H9 (cell line): ENCODE measurements around the gene AP3B2. TPM values are rescaled to one million over a fixed set of nuclear protein-coding genes. Genes with fewer than 3 reads are reported as not detected.

ENCODE experiments used
- DNase-seq: peaks from one replicate; pipeline ENCODE4 v3.0.0-alpha.2; 2017
- H2AFZ ChIP-seq: one replicate; pipeline ENCODE4 v1.6.1; 2013; ENCODE audit warnings: mild to moderate bottlenecking, low read length, control low read depth, moderate library complexity
- H2AK5ac ChIP-seq: 2 replicates; pipeline ENCODE4 v1.6.1; 2013; ENCODE audit warnings: low read length, control low read depth, mixed read lengths; ENCODE audit not compliant: insufficient read length
- H2BK120ac ChIP-seq: one replicate; pipeline ENCODE4 v1.6.1; 2013; ENCODE audit warnings: low read depth, mild to moderate bottlenecking, low read length, control low read depth, inconsistent platforms; ENCODE audit not compliant: poor library complexity, severe bottlenecking
- H2BK12ac ChIP-seq: 2 replicates; pipeline ENCODE4 v1.6.1; 2013; ENCODE audit warnings: low read length, control low read depth, mixed read lengths, low read depth; ENCODE audit not compliant: insufficient read length
- H2BK15ac ChIP-seq: 2 replicates; pipeline ENCODE4 v1.6.1; 2013; ENCODE audit warnings: low read depth, low read length, control low read depth
- H2BK20ac ChIP-seq: one replicate; pipeline ENCODE4 v1.6.1; 2013; ENCODE audit warnings: low read depth, mild to moderate bottlenecking, low read length, control low read depth, inconsistent platforms; ENCODE audit not compliant: poor library complexity, severe bottlenecking
- H2BK5ac ChIP-seq: 2 replicates; pipeline ENCODE4 v1.6.1; 2013; ENCODE audit warnings: low read length, control low read depth, mixed read lengths; ENCODE audit not compliant: insufficient read length
- H3K14ac ChIP-seq: 2 replicates; pipeline ENCODE4 v1.6.1; 2013; ENCODE audit warnings: low read length, control low read depth; ENCODE audit not compliant: insufficient read depth
- H3K18ac ChIP-seq: 2 replicates; pipeline ENCODE4 v1.6.1; 2013; ENCODE audit warnings: low read depth, mild to moderate bottlenecking, mixed read lengths, low read length, control low read depth; ENCODE audit not compliant: insufficient read length
- H3K23ac ChIP-seq: 2 replicates; pipeline ENCODE4 v1.6.1; 2013; ENCODE audit warnings: low read length, control low read depth, mixed read lengths, low read depth; ENCODE audit not compliant: insufficient read length
- H3K23me2 ChIP-seq: 2 replicates; pipeline ENCODE4 v1.6.1; 2013; ENCODE audit warnings: low read depth, mild to moderate bottlenecking, mixed read lengths, low read length, control low read depth; ENCODE audit not compliant: insufficient read length, poor library complexity, severe bottlenecking
- H3K27ac ChIP-seq: 2 replicates; pipeline ENCODE4 v1.5.1; 2013; ENCODE audit warnings: low read length, control low read depth, mixed read lengths, low read depth; ENCODE audit not compliant: insufficient read length
- H3K27me3 ChIP-seq: 2 replicates; pipeline ENCODE4 v1.6.1; 2013; ENCODE audit warnings: low read length, control low read depth, inconsistent platforms; ENCODE audit not compliant: insufficient read depth
- H3K4ac ChIP-seq: 2 replicates; pipeline ENCODE4 v1.6.1; 2013; ENCODE audit warnings: low read depth, mild to moderate bottlenecking, control low read depth, inconsistent platforms, low read length, moderate library complexity
- H3K4me1 ChIP-seq: 2 replicates; pipeline ENCODE4 v1.6.1; 2013; ENCODE audit warnings: low read length, control low read depth, inconsistent platforms; ENCODE audit not compliant: insufficient read depth
- H3K4me2 ChIP-seq: 2 replicates; pipeline ENCODE4 v1.6.1; 2013; ENCODE audit warnings: low read length, control low read depth, mixed read lengths; ENCODE audit not compliant: insufficient read length, insufficient read depth
- H3K56ac ChIP-seq: 2 replicates; pipeline ENCODE4 v1.6.1; 2013; ENCODE audit warnings: low read depth, mild to moderate bottlenecking, mixed read lengths, low read length, control low read depth; ENCODE audit not compliant: insufficient read length
- H3K79me1 ChIP-seq: 2 replicates; pipeline ENCODE4 v1.6.1; 2013; ENCODE audit warnings: low read depth, mild to moderate bottlenecking, moderate library complexity, low read length, control low read depth, inconsistent platforms; ENCODE audit not compliant: insufficient read depth, poor library complexity, severe bottlenecking
- H3K79me2 ChIP-seq: 2 replicates; pipeline ENCODE4 v1.6.1; 2013; ENCODE audit warnings: low read length, control low read depth, inconsistent platforms; ENCODE audit not compliant: insufficient read depth
- H3K9ac ChIP-seq: 2 replicates; pipeline ENCODE4 v1.6.1; 2013; ENCODE audit warnings: low read length, control low read depth, mixed read lengths; ENCODE audit not compliant: insufficient read length; ENCODE audit errors: extremely low read depth
- H3K9me3 ChIP-seq: one replicate; pipeline ENCODE4 v1.6.1; 2013; ENCODE audit warnings: low read depth, low read length, inconsistent platforms; ENCODE audit not compliant: control insufficient read depth
- H3T11ph ChIP-seq: one replicate; pipeline ENCODE4 v1.6.1; 2013; ENCODE audit warnings: mild to moderate bottlenecking, low read length, control low read depth, inconsistent platforms
- H4K20me1 ChIP-seq: one replicate; pipeline ENCODE4 v1.6.1; 2013; ENCODE audit not compliant: control insufficient read depth, insufficient read length, insufficient read depth
- H4K5ac ChIP-seq: 2 replicates; pipeline ENCODE4 v1.6.1; 2013; ENCODE audit warnings: low read depth, mild to moderate bottlenecking, mixed read lengths, low read length, control low read depth; ENCODE audit not compliant: insufficient read length
- H4K8ac ChIP-seq: replicated peaks from 2 replicates; pipeline ENCODE4 v1.6.1; 2013; ENCODE audit warnings: low read length, control low read depth, mixed read lengths, low read depth; ENCODE audit not compliant: insufficient read length
- H4K91ac ChIP-seq: 2 replicates; pipeline ENCODE4 v1.6.1; 2013; ENCODE audit warnings: low read depth, mild to moderate bottlenecking, moderate library complexity, mixed read lengths, low read length, control low read depth; ENCODE audit not compliant: insufficient read length
- H3K27ac Mint-ChIP-seq, 3 experiments: 2 replicates in 2 of 3; 3 replicates in 1 of 3; pipeline ENCODE4 v1.8.0; 2020 to 2021; ENCODE audit warnings: mixed read lengths in 3 of 3, mild to moderate bottlenecking in 1 of 3, moderate library complexity in 1 of 3
- H3K27me3 Mint-ChIP-seq: 2 replicates; pipeline ENCODE4 v1.8.0; 2021; ENCODE audit warnings: low read depth, mild to moderate bottlenecking, moderate library complexity, mixed read lengths
- H3K36me3 Mint-ChIP-seq, 3 experiments: 2 replicates in 2 of 3; 3 replicates in 1 of 3; pipeline ENCODE4 v1.8.0; 2020 to 2021; ENCODE audit warnings: low read depth in 3 of 3, mixed read lengths in 3 of 3; ENCODE audit not compliant: insufficient read depth in 1 of 3
- H3K4me1 Mint-ChIP-seq, 2 experiments: 2 replicates each; pipeline ENCODE4 v1.8.0; 2020; ENCODE audit warnings: mixed read lengths in 2 of 2
- H3K4me3 Mint-ChIP-seq, 2 experiments: 2 replicates in 1 of 2; 3 replicates in 1 of 2; pipeline ENCODE4 v1.8.0; 2020 to 2021; ENCODE audit warnings: mild to moderate bottlenecking in 2 of 2, mixed read lengths in 2 of 2, moderate library complexity in 1 of 2
- H3K9me3 Mint-ChIP-seq, 2 experiments: 2 replicates in 1 of 2; 3 replicates in 1 of 2; pipeline ENCODE4 v1.8.0; 2020; ENCODE audit warnings: mild to moderate bottlenecking in 2 of 2, mixed read lengths in 2 of 2, moderate library complexity in 1 of 2
- WGBS: extraction: QIAGEN DNeasy Blood & Tissue Kit; methylation state at CpG from one replicate; pipeline ENCODE4 v1.1.7; 2013; ENCODE audit warnings: missing lambda C conversion rate, low lambda C conversion rate, mixed read lengths; ENCODE audit not compliant: insufficient read length; ENCODE audit errors: extremely low coverage; 5-methylcytosine and 5-hydroxymethylcytosine counted together
- total RNA-seq: library from RNA; stranded (reverse); gene quantifications from 2 replicates; pipeline ENCODE4 v1.2.1, GENCODE V29; 2021
- TF ChIP-seq, protein P1 (sequence below): fragments of 200-600 bp; sonication (generic); conservative IDR thresholded peaks from 3 replicates; pipeline ENCODE4 v1.8.0; 2021; ENCODE audit warnings: antibody characterized with exemption, mild to moderate bottlenecking

AP3B2 gene
- total RNA-seq, 1 experiment from 2014 or later = 10.6 TPM

DNA sequence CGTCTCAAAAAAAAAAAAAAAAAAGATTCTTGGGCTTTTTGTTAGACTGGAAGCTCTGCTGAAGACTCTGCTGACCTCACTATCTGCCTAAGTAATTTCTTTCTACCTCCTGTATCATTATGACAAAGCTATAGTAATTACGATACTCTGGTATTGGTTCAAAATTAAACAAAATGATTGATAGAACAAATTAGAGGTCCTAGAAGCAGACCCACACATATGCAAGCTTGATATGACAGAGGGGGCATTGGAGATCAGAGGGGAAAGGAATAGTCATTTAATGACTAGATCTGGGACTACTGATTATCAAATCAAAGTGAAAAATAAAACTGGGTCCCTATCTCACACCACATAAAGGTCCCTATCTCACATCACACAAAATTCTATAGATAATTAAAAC lies 21.9 kb upstream of the AP3B2 start:
- TF ChIP-seq, protein P1, sequence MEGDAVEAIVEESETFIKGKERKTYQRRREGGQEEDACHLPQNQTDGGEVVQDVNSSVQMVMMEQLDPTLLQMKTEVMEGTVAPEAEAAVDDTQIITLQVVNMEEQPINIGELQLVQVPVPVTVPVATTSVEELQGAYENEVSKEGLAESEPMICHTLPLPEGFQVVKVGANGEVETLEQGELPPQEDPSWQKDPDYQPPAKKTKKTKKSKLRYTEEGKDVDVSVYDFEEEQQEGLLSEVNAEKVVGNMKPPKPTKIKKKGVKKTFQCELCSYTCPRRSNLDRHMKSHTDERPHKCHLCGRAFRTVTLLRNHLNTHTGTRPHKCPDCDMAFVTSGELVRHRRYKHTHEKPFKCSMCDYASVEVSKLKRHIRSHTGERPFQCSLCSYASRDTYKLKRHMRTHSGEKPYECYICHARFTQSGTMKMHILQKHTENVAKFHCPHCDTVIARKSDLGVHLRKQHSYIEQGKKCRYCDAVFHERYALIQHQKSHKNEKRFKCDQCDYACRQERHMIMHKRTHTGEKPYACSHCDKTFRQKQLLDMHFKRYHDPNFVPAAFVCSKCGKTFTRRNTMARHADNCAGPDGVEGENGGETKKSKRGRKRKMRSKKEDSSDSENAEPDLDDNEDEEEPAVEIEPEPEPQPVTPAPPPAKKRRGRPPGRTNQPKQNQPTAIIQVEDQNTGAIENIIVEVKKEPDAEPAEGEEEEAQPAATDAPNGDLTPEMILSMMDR = no peak
- no peaks in the 10 kb centered on the region for H3K79me2 ChIP-seq
- no peak overlapping the region for H3K14ac ChIP-seq
- Mint-ChIP-seq H3K27me3 (no peaks in the 10 kb centered on the region), H3K9me3 (no peaks in the 10 kb centered on the region), H3K4me1 (no peaks in the 10 kb centered on the region), H3K36me3 (no peaks in the 10 kb centered on the region), H3K27ac (no peak overlapping the region), H3K4me3 (no peak overlapping the region)
- H2BK12ac ChIP-seq = no peak overlapping the region
- no peak overlapping the region for H3K27ac ChIP-seq
- no peak overlapping the region for H3K56ac ChIP-seq
- H2BK120ac ChIP-seq = no peak overlapping the region
- no peaks in the 10 kb centered on the region for H3K23me2 ChIP-seq
- no peaks in the 10 kb centered on the region for H3K4me1 ChIP-seq
- H2BK5ac ChIP-seq = no peak overlapping the region
- no peak overlapping the region for H3K4me2 ChIP-seq
- WGBS = no CpG with 5 or more reads among the region's 2 CpGs
- no peak overlapping the region for H3K18ac ChIP-seq
- no peak overlapping the region for H4K91ac ChIP-seq
- no peak overlapping the region for H2BK20ac ChIP-seq
- H2BK15ac ChIP-seq = no peak overlapping the region
- H3K4ac ChIP-seq = no peak overlapping the region
- H3K23ac ChIP-seq = no peak overlapping the region
- H2AK5ac ChIP-seq = no peak overlapping the region
- H3K27me3 ChIP-seq = no peaks in the 10 kb centered on the region
- H3K9me3 ChIP-seq = no peaks in the 10 kb centered on the region
- no peak overlapping the region for H3K9ac ChIP-seq
- H3T11ph ChIP-seq = no peak overlapping the region
- H3K79me1 ChIP-seq = no peaks in the 10 kb centered on the region
- H2AFZ ChIP-seq = no peak overlapping the region
- no peaks in the 10 kb centered on the region for H4K20me1 ChIP-seq
- H4K8ac ChIP-seq = no peak overlapping the region
- DNase-seq = no peak
- H4K5ac ChIP-seq = no peak overlapping the region
